Measurements from ENCODE around the gene DNAJC13.

DNA sequence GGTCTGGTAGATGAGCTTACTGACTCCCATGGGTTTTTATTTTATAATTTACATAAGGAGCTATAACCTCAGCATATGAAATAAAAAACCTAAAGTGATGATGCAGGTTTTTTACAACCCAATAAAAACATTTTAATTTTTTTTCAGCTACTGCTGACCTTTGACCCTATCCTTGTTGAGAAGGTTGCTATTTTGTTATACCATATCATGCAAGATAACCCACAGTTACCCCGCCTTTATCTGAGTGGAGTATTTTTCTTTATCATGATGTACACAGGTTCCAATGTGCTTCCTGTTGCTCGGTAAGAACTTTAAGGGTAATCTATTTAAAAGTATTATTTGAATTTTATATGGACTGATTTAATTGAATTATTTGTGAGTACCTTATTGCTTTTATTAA is 70.8 kb downstream of the DNAJC13 start:
- TF ChIP-seq POLR2A (IDR thresholded peaks at IDR 0.05) (no peak), EP300 (IDR thresholded peaks at IDR 0.05) (no peak), POLR2AphosphoS5 (IDR thresholded peaks at IDR 0.05) (no peak)
- TF ChIP-seq, protein P1, sequence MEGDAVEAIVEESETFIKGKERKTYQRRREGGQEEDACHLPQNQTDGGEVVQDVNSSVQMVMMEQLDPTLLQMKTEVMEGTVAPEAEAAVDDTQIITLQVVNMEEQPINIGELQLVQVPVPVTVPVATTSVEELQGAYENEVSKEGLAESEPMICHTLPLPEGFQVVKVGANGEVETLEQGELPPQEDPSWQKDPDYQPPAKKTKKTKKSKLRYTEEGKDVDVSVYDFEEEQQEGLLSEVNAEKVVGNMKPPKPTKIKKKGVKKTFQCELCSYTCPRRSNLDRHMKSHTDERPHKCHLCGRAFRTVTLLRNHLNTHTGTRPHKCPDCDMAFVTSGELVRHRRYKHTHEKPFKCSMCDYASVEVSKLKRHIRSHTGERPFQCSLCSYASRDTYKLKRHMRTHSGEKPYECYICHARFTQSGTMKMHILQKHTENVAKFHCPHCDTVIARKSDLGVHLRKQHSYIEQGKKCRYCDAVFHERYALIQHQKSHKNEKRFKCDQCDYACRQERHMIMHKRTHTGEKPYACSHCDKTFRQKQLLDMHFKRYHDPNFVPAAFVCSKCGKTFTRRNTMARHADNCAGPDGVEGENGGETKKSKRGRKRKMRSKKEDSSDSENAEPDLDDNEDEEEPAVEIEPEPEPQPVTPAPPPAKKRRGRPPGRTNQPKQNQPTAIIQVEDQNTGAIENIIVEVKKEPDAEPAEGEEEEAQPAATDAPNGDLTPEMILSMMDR (IDR thresholded peaks at IDR 0.05), result no peak

All from gastroesophageal sphincter (tissue), 3 donors.